Body of pancreas (tissue), 4 donors: ENCODE measurements around the gene DRC3.

Experiments used
- POLR2A ChIP-seq, 3 donors: fragments of 450-650 bp; IDR thresholded peaks; one replicate each; pipeline ENCODE4 v1.6.1; 2016; ENCODE audit warnings: antibody characterized with exemption in 3 of 3, mild to moderate bottlenecking in 2 of 3
- TF ChIP-seq, protein P1 (sequence below), 7 experiments: fragments of 450-650 bp in 4 of 7; fragments of 200-600 bp in 3 of 7; sonication (generic) in 3 of 7; IDR thresholded peaks; one replicate each; pipeline ENCODE4 v1.5.1; 2016 to 2019; ENCODE audit warnings: antibody characterized with exemption in 7 of 7

DNA sequence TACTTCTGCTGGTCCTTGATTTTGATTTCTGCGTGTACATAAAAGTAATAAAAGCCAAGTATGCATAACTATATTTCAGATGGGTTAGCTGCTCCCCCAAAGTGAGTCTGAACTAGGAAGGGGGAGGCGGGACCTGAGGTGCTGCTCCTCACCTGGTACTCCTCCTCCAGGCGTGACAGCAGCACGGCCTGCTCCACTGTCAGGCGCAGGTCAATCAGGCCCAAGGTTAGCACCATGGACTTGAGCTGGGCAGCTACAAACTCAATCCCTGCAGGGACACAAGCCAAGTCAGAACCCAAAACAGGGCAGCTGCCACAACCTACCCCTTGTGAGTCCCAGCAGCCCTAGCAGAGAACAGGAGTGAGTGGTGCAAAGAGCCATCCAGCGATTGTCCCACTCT is 48.3 kb downstream of the DRC3 start:
- TF ChIP-seq, protein P1, sequence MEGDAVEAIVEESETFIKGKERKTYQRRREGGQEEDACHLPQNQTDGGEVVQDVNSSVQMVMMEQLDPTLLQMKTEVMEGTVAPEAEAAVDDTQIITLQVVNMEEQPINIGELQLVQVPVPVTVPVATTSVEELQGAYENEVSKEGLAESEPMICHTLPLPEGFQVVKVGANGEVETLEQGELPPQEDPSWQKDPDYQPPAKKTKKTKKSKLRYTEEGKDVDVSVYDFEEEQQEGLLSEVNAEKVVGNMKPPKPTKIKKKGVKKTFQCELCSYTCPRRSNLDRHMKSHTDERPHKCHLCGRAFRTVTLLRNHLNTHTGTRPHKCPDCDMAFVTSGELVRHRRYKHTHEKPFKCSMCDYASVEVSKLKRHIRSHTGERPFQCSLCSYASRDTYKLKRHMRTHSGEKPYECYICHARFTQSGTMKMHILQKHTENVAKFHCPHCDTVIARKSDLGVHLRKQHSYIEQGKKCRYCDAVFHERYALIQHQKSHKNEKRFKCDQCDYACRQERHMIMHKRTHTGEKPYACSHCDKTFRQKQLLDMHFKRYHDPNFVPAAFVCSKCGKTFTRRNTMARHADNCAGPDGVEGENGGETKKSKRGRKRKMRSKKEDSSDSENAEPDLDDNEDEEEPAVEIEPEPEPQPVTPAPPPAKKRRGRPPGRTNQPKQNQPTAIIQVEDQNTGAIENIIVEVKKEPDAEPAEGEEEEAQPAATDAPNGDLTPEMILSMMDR (IDR thresholded peaks at IDR 0.05), result no peak
- TF ChIP-seq POLR2A (IDR thresholded peaks at IDR 0.05), result no peak
